ENCODE results near the gene OAS2.

DNA sequence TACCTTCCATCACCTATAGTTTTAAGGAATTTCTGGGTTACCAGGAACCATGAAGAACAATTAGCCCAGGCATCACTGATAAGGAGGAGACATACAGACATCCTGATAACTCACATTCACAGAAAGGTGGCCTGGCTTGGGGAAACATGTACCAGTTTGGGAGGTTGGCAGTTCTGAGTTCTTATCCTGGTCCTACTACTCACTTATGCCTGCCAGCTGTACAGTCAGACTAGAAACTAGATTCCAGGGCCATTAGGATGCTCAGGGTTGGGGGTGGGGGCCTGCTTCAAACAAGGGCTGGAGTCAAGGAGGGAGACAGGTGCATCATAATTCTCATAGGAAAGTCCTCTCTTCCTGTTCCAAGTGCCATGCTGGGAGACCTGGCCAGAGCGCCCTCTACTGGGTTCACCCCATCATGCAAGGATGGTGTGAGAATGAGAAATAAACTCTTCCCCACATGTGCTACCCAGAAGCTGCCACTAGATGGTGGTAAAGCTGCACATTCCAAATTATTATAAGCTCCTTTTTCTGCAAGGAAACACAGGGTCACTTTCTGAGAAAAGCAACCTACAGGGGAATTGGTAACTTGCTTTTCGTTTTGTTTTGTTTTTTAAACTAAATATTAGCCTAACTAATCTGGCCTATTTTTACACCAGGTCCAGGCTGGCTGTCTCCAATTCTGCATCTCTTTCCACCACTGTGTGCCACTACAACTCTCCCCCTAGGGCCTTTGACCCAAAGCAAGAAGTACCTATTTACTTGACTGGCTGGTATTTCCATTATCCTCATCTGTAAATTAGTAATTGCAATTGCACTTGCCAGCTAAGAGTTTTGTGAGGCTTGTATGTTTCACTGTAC is 14.5 kb downstream of the OAS2 start:
- TF ChIP-seq EZH2phosphoT487 (IDR thresholded peaks at IDR 0.05; ENCODE audit: insufficient read depth, low read depth): no peak
- no peak for TF ChIP-seq EZH2 (IDR thresholded peaks at IDR 0.05; ENCODE audit: insufficient read depth, poor library complexity, severe bottlenecking)
